GM21360 (cell line): ENCODE results near the gene GPR146.
"Not testable (repeated sequence)": the region's sequence is repeated elsewhere in the genome, so short reads cannot be mapped to it uniquely, and the experiment has no call there.

Experiments used
- ATAC-seq: cut with Tn5 transposase; IDR thresholded peaks from one replicate; pipeline ENCODE4 v1.9.1; 2021; ENCODE audit warnings: mild to moderate bottlenecking, moderate library complexity; ENCODE audit not compliant: unreplicated experiment

The GPR146 gene

DNA sequence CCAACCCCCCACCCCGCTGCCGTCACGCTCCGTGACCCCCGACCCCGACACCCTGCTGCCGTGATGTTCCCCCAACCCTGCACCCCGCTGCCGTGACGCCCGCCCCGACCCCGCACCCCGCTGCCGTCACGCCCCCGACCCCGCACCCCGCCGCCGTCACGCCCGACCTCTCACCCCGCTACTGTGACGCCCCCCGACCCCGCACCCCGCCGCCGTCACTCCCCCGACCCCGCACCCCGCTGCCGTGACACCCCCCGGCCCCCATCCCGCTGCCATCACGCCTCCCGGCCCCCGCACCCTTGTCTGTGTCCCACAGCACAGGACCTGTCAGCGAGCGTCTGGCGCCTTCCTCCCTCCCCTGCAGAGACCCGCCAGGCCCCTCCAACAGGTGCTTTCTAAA, 29.7 kb downstream of the GPR146 start:
- ATAC-seq: not testable (repeated sequence)

- no peak for ATAC-seq
Observed at GRCh38 chr7:1074593-1075431, 30.5 kb downstream of the GPR146 start.

- ATAC-seq: no peak
Observed at GRCh38 chr7:1076184-1077072, 32.1 kb downstream of the GPR146 start.

- no peak for ATAC-seq
Observed at GRCh38 chr7:1078519-1078918, 34.2 kb downstream of the GPR146 start.

GRCh38 chr7:1078985-1079384, 34.6 kb downstream of the GPR146 start:
- ATAC-seq: no peak

DNA sequence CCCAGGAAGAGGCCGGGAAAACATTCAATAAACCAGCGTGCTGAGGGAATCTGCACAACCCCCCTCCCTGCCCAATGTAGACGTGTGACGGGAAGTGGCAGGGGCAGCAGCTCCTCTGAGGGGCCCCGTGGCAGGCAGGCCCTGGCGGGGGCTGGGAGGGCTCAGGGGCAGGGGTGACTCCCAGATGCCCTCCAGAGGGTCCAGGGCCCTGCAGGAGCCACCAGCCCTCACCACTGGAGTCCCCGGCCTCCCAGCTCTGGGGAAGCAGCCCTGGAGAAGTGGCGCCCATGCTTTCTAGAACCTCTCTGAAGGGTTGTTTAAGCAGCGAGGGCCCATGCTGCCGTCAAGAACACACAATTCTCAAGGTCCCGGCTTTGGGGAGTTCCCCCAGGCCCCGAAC, 35.2 kb downstream of the GPR146 start:
- no peak for ATAC-seq

GRCh38 chr7:1080252-1080920, 36.0 kb downstream of the GPR146 start:
- ATAC-seq: no peak

DNA sequence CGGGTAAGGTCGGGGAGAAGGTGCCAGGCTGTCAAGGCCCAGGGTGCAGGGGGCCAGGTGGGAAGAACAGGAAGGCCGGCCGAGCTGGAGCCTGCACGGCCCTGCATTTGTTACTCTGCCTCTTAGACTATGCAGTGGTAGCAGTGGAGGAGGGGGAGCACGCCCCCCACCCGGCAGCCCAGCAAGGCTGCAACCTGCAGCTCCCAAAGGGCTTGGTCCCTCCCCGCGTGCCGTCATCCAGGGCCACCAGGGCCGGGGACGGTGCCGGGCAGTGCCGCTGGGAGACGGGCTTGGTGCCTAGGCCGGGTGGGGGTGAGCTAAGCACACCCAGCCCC, 36.5 kb downstream of the GPR146 start:
- ATAC-seq: no peak

GRCh38 chr7:1081336-1081735, 37.0 kb downstream of the GPR146 start:
- no peak for ATAC-seq

DNA sequence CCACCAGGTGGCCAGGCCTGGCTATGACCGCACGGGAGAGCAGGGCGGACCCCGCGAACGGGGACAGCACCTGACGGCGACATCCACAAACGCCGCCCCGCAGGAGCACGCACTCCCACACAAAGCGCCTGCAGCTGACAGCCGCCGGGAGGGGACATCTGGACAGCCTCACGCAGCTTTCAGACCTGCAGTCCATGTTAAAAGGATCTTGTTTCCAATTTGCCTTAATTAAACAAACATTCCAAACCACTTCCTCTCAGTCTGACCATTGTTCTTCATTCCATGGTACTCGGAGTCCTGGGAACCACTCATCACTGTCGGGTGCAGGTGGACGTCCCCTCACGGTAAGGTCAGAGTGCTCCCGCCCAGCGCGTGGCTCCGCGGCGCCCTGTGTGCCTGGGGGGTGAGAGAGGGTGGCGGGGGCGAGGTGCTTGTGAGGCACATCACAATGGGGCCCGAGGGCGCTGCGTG, 37.6 kb downstream of the GPR146 start:
- ATAC-seq: no peak

DNA sequence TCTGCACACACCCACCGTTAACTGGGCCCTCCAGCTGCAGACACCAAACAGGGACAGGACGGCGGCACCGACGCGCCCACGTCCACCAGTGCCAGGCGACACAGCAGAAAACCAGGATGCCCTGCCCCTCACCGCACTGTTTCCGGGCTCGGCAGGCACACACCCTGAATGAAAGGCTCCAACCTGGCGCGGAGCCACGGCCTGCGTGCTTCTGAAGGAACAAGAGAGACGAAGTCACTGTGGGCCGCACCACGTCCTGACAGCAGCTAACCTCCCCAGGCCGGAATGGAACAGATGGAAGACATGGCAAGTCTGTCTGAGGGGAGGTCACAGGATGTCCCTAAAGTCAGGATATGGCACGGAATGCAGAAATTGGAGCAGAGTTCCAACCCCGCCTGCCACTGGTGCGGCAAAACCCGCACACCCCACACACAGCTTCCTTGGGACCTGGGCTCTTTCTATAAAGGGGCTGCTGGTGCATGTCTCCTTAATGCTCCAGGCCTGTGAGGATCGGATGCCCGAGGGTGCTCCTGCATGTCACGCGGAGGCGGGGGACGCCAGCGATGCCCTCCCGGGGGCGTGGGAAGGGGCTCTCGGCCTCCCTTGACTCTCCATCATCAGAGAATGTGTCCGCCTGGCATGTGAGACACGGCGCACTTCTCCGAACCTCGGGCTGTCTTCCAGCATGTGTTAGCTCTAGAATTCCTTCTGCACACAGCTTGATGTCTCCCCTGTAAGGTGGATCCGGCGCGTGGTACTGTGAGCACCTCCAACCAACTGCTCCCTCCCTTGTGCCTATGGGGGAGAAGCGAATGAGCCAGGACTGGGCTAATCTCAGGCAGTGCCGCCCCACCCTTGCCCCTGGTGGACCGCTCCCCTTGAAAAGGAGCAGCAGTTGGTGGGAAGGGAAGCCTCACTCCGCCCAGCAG, 39.6 kb downstream of the GPR146 start:
- no peak for ATAC-seq

DNA sequence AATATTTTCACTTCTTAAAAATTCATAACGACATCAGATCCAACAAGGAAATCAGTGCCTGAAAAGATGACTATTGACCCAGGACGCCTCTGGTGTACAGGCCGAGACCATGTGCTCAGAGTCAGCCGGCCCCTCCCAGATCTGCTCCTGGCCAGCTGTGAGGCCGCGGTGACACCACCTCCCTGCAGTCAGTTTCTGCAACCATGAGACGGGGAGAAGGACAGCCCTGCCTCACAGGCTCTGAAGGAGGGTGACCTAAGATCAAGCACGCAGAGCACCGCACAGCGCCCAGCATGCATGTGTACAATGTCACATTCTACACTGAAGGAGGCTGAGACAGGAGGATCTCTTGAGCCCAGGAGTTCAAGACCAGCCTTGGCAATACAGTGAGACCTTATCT, 40.9 kb downstream of the GPR146 start:
- no peak for ATAC-seq

GRCh38 chr7:1085910-1086421, 41.6 kb downstream of the GPR146 start:
- ATAC-seq: no peak

GRCh38 chr7:1086588-1087464, 42.5 kb downstream of the GPR146 start:
- peak; percentile 61 for ATAC-seq

GRCh38 chr7:1087465-1087814, 43.1 kb downstream of the GPR146 start:
- ATAC-seq: no peak

DNA sequence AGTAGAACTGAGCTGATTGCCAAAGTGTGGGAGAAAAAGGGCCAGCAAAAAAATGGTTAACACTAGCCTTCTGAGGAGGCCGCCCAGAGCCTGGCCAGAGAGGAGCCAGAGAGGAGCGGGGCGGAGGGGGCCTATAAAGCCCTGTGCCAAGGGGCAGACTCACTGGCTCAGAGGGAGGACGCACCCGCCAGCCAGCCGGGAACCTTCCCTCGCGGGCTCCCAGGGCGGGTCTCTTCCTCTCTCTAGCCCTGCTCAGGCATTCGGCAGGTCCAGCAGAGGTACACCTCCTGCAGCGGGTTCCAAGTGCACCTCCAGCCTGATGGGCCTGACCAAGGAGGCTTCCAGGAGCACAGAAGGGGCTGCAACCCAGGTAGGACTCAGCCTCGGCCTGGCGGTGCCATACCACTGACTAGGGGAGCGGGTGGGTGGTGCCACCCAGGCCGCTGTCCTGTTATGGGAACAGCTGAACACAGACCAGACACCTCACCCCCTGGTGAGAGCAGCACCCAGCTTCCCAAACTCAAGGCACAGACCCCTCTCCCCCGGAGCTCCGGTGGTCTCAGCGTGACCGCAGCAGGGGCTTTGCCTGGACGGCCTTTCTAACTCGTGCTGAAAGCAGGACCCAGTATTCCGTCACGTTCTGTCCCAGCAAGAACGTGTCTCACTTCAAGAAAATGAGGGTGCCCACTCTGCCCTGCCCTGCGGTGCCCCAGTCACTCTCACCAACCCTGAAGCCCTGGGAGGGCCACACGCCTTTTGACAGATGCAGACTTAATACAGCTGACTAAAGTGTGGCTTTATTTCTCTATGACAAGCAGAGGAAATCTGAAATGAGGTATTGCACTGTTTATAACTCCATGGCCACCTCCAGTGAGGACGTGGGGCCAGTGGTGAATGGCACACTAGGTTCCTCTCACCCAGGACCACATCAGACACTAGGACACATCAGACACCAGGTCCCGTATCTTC, 43.9 kb downstream of the GPR146 start, which contains the start of gene GPER1:
Gene GPER1, plus strand, starts transcription at position 162 of the 969 bp plus-strand sequence. CDS start 3,616 bp downstream, outside the sequence.
- no peak for ATAC-seq

DNA sequence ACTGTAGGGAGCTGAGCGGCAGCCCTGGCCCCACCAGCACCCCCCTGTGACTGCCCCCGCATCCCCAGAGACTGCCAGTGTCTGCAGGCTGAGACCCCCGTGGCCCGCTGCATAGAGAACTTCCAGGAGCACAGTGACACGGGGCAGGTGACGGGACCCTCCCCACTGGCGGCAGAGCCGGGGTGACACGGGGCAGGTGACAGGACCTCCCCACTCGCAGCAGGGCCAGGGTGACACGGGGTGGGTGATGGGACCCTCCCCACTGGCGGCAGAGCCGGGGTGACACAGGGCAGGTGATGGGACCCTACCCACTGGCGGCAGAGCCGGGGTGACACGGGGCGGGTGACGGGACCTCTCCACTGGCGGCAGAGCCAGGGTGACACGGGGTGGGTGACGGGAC, 45.9 kb downstream of the GPR146 start:
- ATAC-seq: no peak
